H9 (cell line): ENCODE measurements around the gene RDH5. TPM values are rescaled to one million over a fixed set of nuclear protein-coding genes. Genes with fewer than 3 reads are reported as not detected.

Experiments used
- DNase-seq: peaks from one replicate; pipeline ENCODE4 v3.0.0-alpha.2; 2017
- H2AFZ ChIP-seq: one replicate; pipeline ENCODE4 v1.6.1; 2013; ENCODE audit warnings: mild to moderate bottlenecking, low read length, control low read depth, moderate library complexity
- H2AK5ac ChIP-seq: 2 replicates; pipeline ENCODE4 v1.6.1; 2013; ENCODE audit warnings: low read length, control low read depth, mixed read lengths; ENCODE audit not compliant: insufficient read length
- H2BK120ac ChIP-seq: one replicate; pipeline ENCODE4 v1.6.1; 2013; ENCODE audit warnings: low read depth, mild to moderate bottlenecking, low read length, control low read depth, inconsistent platforms; ENCODE audit not compliant: poor library complexity, severe bottlenecking
- H2BK12ac ChIP-seq: 2 replicates; pipeline ENCODE4 v1.6.1; 2013; ENCODE audit warnings: low read length, control low read depth, mixed read lengths, low read depth; ENCODE audit not compliant: insufficient read length
- H2BK15ac ChIP-seq: 2 replicates; pipeline ENCODE4 v1.6.1; 2013; ENCODE audit warnings: low read depth, low read length, control low read depth
- H2BK20ac ChIP-seq: one replicate; pipeline ENCODE4 v1.6.1; 2013; ENCODE audit warnings: low read depth, mild to moderate bottlenecking, low read length, control low read depth, inconsistent platforms; ENCODE audit not compliant: poor library complexity, severe bottlenecking
- H2BK5ac ChIP-seq: 2 replicates; pipeline ENCODE4 v1.6.1; 2013; ENCODE audit warnings: low read length, control low read depth, mixed read lengths; ENCODE audit not compliant: insufficient read length
- H3K14ac ChIP-seq: 2 replicates; pipeline ENCODE4 v1.6.1; 2013; ENCODE audit warnings: low read length, control low read depth; ENCODE audit not compliant: insufficient read depth
- H3K18ac ChIP-seq: 2 replicates; pipeline ENCODE4 v1.6.1; 2013; ENCODE audit warnings: low read depth, mild to moderate bottlenecking, mixed read lengths, low read length, control low read depth; ENCODE audit not compliant: insufficient read length
- H3K23ac ChIP-seq: 2 replicates; pipeline ENCODE4 v1.6.1; 2013; ENCODE audit warnings: low read length, control low read depth, mixed read lengths, low read depth; ENCODE audit not compliant: insufficient read length
- H3K23me2 ChIP-seq: 2 replicates; pipeline ENCODE4 v1.6.1; 2013; ENCODE audit warnings: low read depth, mild to moderate bottlenecking, mixed read lengths, low read length, control low read depth; ENCODE audit not compliant: insufficient read length, poor library complexity, severe bottlenecking
- H3K27ac ChIP-seq: 2 replicates; pipeline ENCODE4 v1.5.1; 2013; ENCODE audit warnings: low read length, control low read depth, mixed read lengths, low read depth; ENCODE audit not compliant: insufficient read length
- H3K27me3 ChIP-seq: 2 replicates; pipeline ENCODE4 v1.6.1; 2013; ENCODE audit warnings: low read length, control low read depth, inconsistent platforms; ENCODE audit not compliant: insufficient read depth
- H3K4ac ChIP-seq: 2 replicates; pipeline ENCODE4 v1.6.1; 2013; ENCODE audit warnings: low read depth, mild to moderate bottlenecking, control low read depth, inconsistent platforms, low read length, moderate library complexity
- H3K4me1 ChIP-seq: 2 replicates; pipeline ENCODE4 v1.6.1; 2013; ENCODE audit warnings: low read length, control low read depth, inconsistent platforms; ENCODE audit not compliant: insufficient read depth
- H3K4me2 ChIP-seq: 2 replicates; pipeline ENCODE4 v1.6.1; 2013; ENCODE audit warnings: low read length, control low read depth, mixed read lengths; ENCODE audit not compliant: insufficient read length, insufficient read depth
- H3K56ac ChIP-seq: 2 replicates; pipeline ENCODE4 v1.6.1; 2013; ENCODE audit warnings: low read depth, mild to moderate bottlenecking, mixed read lengths, low read length, control low read depth; ENCODE audit not compliant: insufficient read length
- H3K79me1 ChIP-seq: 2 replicates; pipeline ENCODE4 v1.6.1; 2013; ENCODE audit warnings: low read depth, mild to moderate bottlenecking, moderate library complexity, low read length, control low read depth, inconsistent platforms; ENCODE audit not compliant: insufficient read depth, poor library complexity, severe bottlenecking
- H3K79me2 ChIP-seq: 2 replicates; pipeline ENCODE4 v1.6.1; 2013; ENCODE audit warnings: low read length, control low read depth, inconsistent platforms; ENCODE audit not compliant: insufficient read depth
- H3K9ac ChIP-seq: 2 replicates; pipeline ENCODE4 v1.6.1; 2013; ENCODE audit warnings: low read length, control low read depth, mixed read lengths; ENCODE audit not compliant: insufficient read length; ENCODE audit errors: extremely low read depth
- H3K9me3 ChIP-seq: one replicate; pipeline ENCODE4 v1.6.1; 2013; ENCODE audit warnings: low read depth, low read length, inconsistent platforms; ENCODE audit not compliant: control insufficient read depth
- H3T11ph ChIP-seq: one replicate; pipeline ENCODE4 v1.6.1; 2013; ENCODE audit warnings: mild to moderate bottlenecking, low read length, control low read depth, inconsistent platforms
- H4K20me1 ChIP-seq: one replicate; pipeline ENCODE4 v1.6.1; 2013; ENCODE audit not compliant: control insufficient read depth, insufficient read length, insufficient read depth
- H4K5ac ChIP-seq: 2 replicates; pipeline ENCODE4 v1.6.1; 2013; ENCODE audit warnings: low read depth, mild to moderate bottlenecking, mixed read lengths, low read length, control low read depth; ENCODE audit not compliant: insufficient read length
- H4K8ac ChIP-seq: replicated peaks from 2 replicates; pipeline ENCODE4 v1.6.1; 2013; ENCODE audit warnings: low read length, control low read depth, mixed read lengths, low read depth; ENCODE audit not compliant: insufficient read length
- H4K91ac ChIP-seq: 2 replicates; pipeline ENCODE4 v1.6.1; 2013; ENCODE audit warnings: low read depth, mild to moderate bottlenecking, moderate library complexity, mixed read lengths, low read length, control low read depth; ENCODE audit not compliant: insufficient read length
- H3K27ac Mint-ChIP-seq, 3 experiments: 2 replicates in 2 of 3; 3 replicates in 1 of 3; pipeline ENCODE4 v1.8.0; 2020 to 2021; ENCODE audit warnings: mixed read lengths in 3 of 3, mild to moderate bottlenecking in 1 of 3, moderate library complexity in 1 of 3
- H3K27me3 Mint-ChIP-seq: 2 replicates; pipeline ENCODE4 v1.8.0; 2021; ENCODE audit warnings: low read depth, mild to moderate bottlenecking, moderate library complexity, mixed read lengths
- H3K36me3 Mint-ChIP-seq, 3 experiments: 2 replicates in 2 of 3; 3 replicates in 1 of 3; pipeline ENCODE4 v1.8.0; 2020 to 2021; ENCODE audit warnings: low read depth in 3 of 3, mixed read lengths in 3 of 3; ENCODE audit not compliant: insufficient read depth in 1 of 3
- H3K4me1 Mint-ChIP-seq, 2 experiments: 2 replicates each; pipeline ENCODE4 v1.8.0; 2020; ENCODE audit warnings: mixed read lengths in 2 of 2
- H3K4me3 Mint-ChIP-seq, 2 experiments: 2 replicates in 1 of 2; 3 replicates in 1 of 2; pipeline ENCODE4 v1.8.0; 2020 to 2021; ENCODE audit warnings: mild to moderate bottlenecking in 2 of 2, mixed read lengths in 2 of 2, moderate library complexity in 1 of 2
- H3K9me3 Mint-ChIP-seq, 2 experiments: 2 replicates in 1 of 2; 3 replicates in 1 of 2; pipeline ENCODE4 v1.8.0; 2020; ENCODE audit warnings: mild to moderate bottlenecking in 2 of 2, mixed read lengths in 2 of 2, moderate library complexity in 1 of 2
- WGBS: extraction: QIAGEN DNeasy Blood & Tissue Kit; methylation state at CpG from one replicate; pipeline ENCODE4 v1.1.7; 2013; ENCODE audit warnings: missing lambda C conversion rate, low lambda C conversion rate, mixed read lengths; ENCODE audit not compliant: insufficient read length; ENCODE audit errors: extremely low coverage; 5-methylcytosine and 5-hydroxymethylcytosine counted together
- total RNA-seq: library from RNA; stranded (reverse); gene quantifications from 2 replicates; pipeline ENCODE4 v1.2.1, GENCODE V29; 2021
- TF ChIP-seq, protein P1 (sequence below): fragments of 200-600 bp; sonication (generic); conservative IDR thresholded peaks from 3 replicates; pipeline ENCODE4 v1.8.0; 2021; ENCODE audit warnings: antibody characterized with exemption, mild to moderate bottlenecking

The RDH5 gene
- total RNA-seq, 1 experiment from 2014 or later = 6.6 TPM

GRCh38 chr12:55765736-55766290, 45.6 kb downstream of the RDH5 start:
- H3K4me3 Mint-ChIP-seq = no peak overlapping the region
- H3K9me3 Mint-ChIP-seq = no peaks in the 10 kb centered on the region
- Histone ChIP-seq H3K9me3 (no peaks in the 10 kb centered on the region), H2BK120ac (no peak overlapping the region), H3K14ac (no peak overlapping the region), H3K4me2 (no peak overlapping the region), H3K4ac (no peak overlapping the region), H2BK15ac (no peak overlapping the region), H3K23me2 (no peaks in the 10 kb centered on the region), H4K5ac (no peak overlapping the region), H3K27me3 (no peaks in the 10 kb centered on the region), H2BK12ac (no peak overlapping the region), H3K23ac (no peak overlapping the region), H3K79me2 (no peaks in the 10 kb centered on the region), H4K20me1 (no peaks in the 10 kb centered on the region), H3K56ac (no peak overlapping the region), H3T11ph (no peak overlapping the region), H3K4me1 (0 out of 2 replicates have a peak, but pooled peaks cover 3% of the 10 kb centered on the region), H2AK5ac (no peak overlapping the region), H4K91ac (no peak overlapping the region), H3K18ac (no peak overlapping the region), H4K8ac (no peak overlapping the region), H2AFZ (no peak overlapping the region), H3K9ac (no peak overlapping the region), H2BK20ac (no peak overlapping the region), H3K79me1 (no peaks in the 10 kb centered on the region), H2BK5ac (no peak overlapping the region), H3K27ac (no peak overlapping the region)
- H3K27ac Mint-ChIP-seq = peak overlapping the region; percentile 16 to 36 (median 26); a peak in 5 of 7 replicates
- TF ChIP-seq, protein P1, sequence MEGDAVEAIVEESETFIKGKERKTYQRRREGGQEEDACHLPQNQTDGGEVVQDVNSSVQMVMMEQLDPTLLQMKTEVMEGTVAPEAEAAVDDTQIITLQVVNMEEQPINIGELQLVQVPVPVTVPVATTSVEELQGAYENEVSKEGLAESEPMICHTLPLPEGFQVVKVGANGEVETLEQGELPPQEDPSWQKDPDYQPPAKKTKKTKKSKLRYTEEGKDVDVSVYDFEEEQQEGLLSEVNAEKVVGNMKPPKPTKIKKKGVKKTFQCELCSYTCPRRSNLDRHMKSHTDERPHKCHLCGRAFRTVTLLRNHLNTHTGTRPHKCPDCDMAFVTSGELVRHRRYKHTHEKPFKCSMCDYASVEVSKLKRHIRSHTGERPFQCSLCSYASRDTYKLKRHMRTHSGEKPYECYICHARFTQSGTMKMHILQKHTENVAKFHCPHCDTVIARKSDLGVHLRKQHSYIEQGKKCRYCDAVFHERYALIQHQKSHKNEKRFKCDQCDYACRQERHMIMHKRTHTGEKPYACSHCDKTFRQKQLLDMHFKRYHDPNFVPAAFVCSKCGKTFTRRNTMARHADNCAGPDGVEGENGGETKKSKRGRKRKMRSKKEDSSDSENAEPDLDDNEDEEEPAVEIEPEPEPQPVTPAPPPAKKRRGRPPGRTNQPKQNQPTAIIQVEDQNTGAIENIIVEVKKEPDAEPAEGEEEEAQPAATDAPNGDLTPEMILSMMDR = no peak
- H3K4me1 Mint-ChIP-seq = peaks cover 9 to 14% of the 10 kb centered on the region in 2 experiments
- DNase-seq = no peak
- H3K36me3 Mint-ChIP-seq = peaks cover 20 to 59% (median 37%) of the 10 kb centered on the region in 3 experiments; a peak in 6 of 7 replicates
- H3K27me3 Mint-ChIP-seq = no peaks in the 10 kb centered on the region
- WGBS = no CpG with 5 or more reads among the region's 5 CpGs
